Parathyroid adenoma (tissue), 2 donors: ENCODE data around the gene JMJD6.

Experiments
- H2AFZ ChIP-seq: fragments of 300-600 bp; sonication (generic); one replicate; pipeline ENCODE4 v1.7.0; 2017; ENCODE audit warnings: antibody characterized with exemption, mild to moderate bottlenecking
- H3K27ac ChIP-seq: fragments of 300-600 bp; sonication (generic); one replicate; pipeline ENCODE4 v1.7.0; 2017
- H3K27me3 ChIP-seq: fragments of 300-600 bp; sonication (generic); one replicate; pipeline ENCODE4 v1.7.0; 2017; ENCODE audit warnings: low read length; ENCODE audit not compliant: control insufficient read depth, insufficient read depth
- H3K36me3 ChIP-seq: fragments of 300-600 bp; sonication (generic); one replicate; pipeline ENCODE4 v1.7.0; 2017; ENCODE audit warnings: low read length; ENCODE audit not compliant: control insufficient read depth, insufficient read depth
- H3K4me1 ChIP-seq: fragments of 300-600 bp; sonication (generic); one replicate; pipeline ENCODE4 v1.7.0; 2017; ENCODE audit warnings: control low read depth
- H3K4me2 ChIP-seq: fragments of 300-600 bp; sonication (generic); one replicate; pipeline ENCODE4 v1.7.0; 2017; ENCODE audit warnings: low read length
- H3K4me3 ChIP-seq: fragments of 300-600 bp; sonication (generic); one replicate; pipeline ENCODE4 v1.7.0; 2017; ENCODE audit warnings: low read depth, low read length
- H3K79me2 ChIP-seq: fragments of 300-600 bp; sonication (generic); one replicate; pipeline ENCODE4 v1.7.0; 2017; ENCODE audit warnings: control low read depth
- H3K9ac ChIP-seq: fragments of 300-600 bp; sonication (generic); one replicate; pipeline ENCODE4 v1.7.0; 2017; ENCODE audit warnings: mild to moderate bottlenecking
- H3K9me3 ChIP-seq: fragments of 300-600 bp; sonication (generic); one replicate; pipeline ENCODE4 v1.7.0; 2017; ENCODE audit warnings: low read length; ENCODE audit not compliant: control insufficient read depth
- TF ChIP-seq, protein P1 (sequence below): fragments of 300-600 bp; sonication (generic); IDR thresholded peaks from one replicate; pipeline ENCODE4 v1.7.0; 2017; ENCODE audit warnings: antibody characterized with exemption, mild to moderate bottlenecking
- donor health status: primary hyperparathyroidism.

Gene JMJD6

DNA sequence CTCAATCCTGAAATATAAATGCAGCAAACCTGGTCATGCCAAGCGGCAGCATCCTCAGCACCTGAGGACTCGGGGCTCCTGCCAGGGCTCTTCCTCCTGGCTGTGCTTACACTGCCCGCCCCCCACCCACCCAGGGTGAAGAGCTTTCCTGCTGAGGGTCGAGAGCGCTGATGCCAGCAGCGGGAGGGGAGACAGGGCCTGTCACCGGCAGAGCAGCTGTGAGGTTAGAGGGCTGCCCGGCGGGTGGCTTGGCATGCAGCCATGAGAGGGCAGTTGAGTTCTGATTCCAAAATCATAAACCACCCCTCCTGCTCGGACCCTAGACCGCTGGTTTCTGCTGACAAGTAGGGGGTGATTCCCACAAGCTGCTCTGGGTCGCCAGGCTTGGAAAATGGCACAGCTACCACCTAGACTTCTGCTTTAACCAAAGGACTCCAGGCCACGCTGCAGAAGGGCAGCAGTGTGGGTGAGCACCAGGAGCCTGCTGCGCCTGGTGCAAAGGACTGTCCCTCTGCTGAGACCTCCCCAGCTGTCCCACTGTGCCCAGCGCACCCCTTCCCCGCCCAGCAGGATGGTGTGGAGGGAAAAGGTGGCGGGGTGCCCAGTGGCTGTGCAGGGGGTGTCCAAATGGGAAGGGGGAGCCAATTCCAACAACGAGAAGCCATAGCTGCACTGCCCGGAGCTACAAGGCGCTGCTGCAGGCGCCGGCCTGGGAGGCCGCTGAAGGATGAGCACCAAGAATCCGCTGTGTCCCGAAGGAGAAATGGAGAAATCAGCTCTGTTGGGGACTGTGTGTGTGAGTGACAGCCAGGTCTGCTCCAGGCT, 42.3 kb downstream of the JMJD6 start:
- TF ChIP-seq, protein P1, sequence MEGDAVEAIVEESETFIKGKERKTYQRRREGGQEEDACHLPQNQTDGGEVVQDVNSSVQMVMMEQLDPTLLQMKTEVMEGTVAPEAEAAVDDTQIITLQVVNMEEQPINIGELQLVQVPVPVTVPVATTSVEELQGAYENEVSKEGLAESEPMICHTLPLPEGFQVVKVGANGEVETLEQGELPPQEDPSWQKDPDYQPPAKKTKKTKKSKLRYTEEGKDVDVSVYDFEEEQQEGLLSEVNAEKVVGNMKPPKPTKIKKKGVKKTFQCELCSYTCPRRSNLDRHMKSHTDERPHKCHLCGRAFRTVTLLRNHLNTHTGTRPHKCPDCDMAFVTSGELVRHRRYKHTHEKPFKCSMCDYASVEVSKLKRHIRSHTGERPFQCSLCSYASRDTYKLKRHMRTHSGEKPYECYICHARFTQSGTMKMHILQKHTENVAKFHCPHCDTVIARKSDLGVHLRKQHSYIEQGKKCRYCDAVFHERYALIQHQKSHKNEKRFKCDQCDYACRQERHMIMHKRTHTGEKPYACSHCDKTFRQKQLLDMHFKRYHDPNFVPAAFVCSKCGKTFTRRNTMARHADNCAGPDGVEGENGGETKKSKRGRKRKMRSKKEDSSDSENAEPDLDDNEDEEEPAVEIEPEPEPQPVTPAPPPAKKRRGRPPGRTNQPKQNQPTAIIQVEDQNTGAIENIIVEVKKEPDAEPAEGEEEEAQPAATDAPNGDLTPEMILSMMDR, result no peak
- Histone ChIP-seq H3K4me2 (no peak overlapping the region), H2AFZ (no peak overlapping the region), H3K27ac (no peak overlapping the region), H3K9ac (no peak overlapping the region), H3K79me2 (peaks cover 35% of the 10 kb centered on the region), H3K9me3 (no peaks in the 10 kb centered on the region), H3K4me1 (peaks cover 3% of the 10 kb centered on the region), H3K36me3 (no peaks in the 10 kb centered on the region), H3K27me3 (no peaks in the 10 kb centered on the region), H3K4me3 (no peak overlapping the region)

DNA sequence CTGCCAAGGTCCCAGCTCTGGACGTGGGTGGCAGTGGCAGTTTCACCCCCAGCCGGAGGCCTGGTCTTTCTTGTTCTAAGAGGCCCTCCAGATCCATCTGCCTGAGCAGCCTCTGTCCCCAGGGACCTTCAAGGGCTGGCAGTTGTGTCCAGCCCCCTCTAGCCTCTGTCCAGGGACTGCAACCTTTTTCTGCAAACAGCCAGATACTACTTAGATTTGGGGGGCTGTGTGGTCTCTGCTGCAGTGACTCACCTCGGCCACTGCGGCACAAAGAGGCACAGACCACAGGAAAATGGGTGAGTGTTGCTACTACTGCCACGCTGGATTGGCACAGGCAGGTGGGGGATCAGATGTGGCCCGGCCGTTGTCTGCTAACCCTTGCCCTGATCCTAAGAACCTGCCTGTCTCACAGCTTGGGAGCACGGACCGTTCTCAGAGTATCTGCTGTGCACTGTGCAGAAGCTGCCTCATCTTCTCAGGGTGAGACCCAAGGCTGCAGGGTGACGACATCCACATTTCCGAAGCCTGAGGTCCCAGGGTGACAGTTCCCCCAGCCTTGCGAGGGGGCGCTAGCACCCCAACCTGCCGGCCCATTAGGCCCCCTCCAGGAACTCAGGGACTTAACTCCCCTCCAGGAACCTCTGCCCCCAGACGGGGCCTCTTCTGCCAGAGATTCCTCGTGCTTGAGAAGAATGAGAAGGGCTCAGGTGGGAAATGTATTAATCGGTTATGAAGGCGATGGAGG, 43.2 kb downstream of the JMJD6 start:
- H3K36me3 ChIP-seq, result no peaks in the 10 kb centered on the region
- H3K27me3 ChIP-seq, result no peaks in the 10 kb centered on the region
- no peak overlapping the region for H3K9ac ChIP-seq
- no peak overlapping the region for H2AFZ ChIP-seq
- TF ChIP-seq, protein P1, result no peak
- H3K79me2 ChIP-seq, result peaks cover 28% of the 10 kb centered on the region
- H3K27ac ChIP-seq, result no peak overlapping the region
- H3K4me3 ChIP-seq, result no peak overlapping the region
- H3K4me1 ChIP-seq, result peaks cover 2% of the 10 kb centered on the region
- H3K9me3 ChIP-seq, result no peaks in the 10 kb centered on the region
- no peak overlapping the region for H3K4me2 ChIP-seq

DNA sequence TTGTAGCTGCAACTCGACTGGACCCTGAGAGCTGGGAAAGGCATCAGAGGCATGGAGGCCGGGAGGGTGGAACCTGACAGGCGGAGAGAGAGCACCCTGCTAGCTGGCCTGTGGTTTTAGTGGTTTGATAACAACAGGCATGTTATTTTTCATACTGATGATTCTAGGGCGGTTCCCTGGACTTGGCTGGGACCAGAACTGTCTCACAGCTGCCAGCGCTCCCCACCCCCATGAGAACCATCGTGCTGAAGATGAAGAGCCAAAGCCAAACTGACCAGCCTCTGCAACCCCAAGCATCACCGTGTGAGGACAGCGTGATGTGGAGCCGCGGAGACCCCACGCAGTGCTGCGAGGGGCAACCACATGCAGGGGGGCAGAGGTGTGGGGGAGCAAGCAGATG, 44.1 kb downstream of the JMJD6 start:
- H2AFZ ChIP-seq, result no peak overlapping the region
- H3K4me3 ChIP-seq, result no peak overlapping the region
- no peaks in the 10 kb centered on the region for H3K27me3 ChIP-seq
- no peak overlapping the region for H3K27ac ChIP-seq
- no peak overlapping the region for H3K9ac ChIP-seq
- H3K9me3 ChIP-seq, result no peaks in the 10 kb centered on the region
- H3K4me1 ChIP-seq, result no peaks in the 10 kb centered on the region
- no peaks in the 10 kb centered on the region for H3K36me3 ChIP-seq
- H3K4me2 ChIP-seq, result no peak overlapping the region
- H3K79me2 ChIP-seq, result peaks cover 20% of the 10 kb centered on the region
- TF ChIP-seq, protein P1, result no peak

- no peak overlapping the region for H3K27ac ChIP-seq
- peaks cover 16% of the 10 kb centered on the region for H3K79me2 ChIP-seq
- TF ChIP-seq, protein P1, result peak; percentile 80
- H3K4me1 ChIP-seq, result no peaks in the 10 kb centered on the region
- no peak overlapping the region for H3K9ac ChIP-seq
- H3K4me2 ChIP-seq, result no peak overlapping the region
- no peaks in the 10 kb centered on the region for H3K9me3 ChIP-seq
- H3K4me3 ChIP-seq, result no peak overlapping the region
- no peaks in the 10 kb centered on the region for H3K27me3 ChIP-seq
- H2AFZ ChIP-seq, result no peak overlapping the region
- H3K36me3 ChIP-seq, result no peaks in the 10 kb centered on the region
Measured at GRCh38 chr17:76681222-76682137, 44.9 kb downstream of the JMJD6 start.
